Esophagus muscularis mucosa (tissue), 4 donors: Measurements from ENCODE around the gene ADCY5. TPM values are rescaled to one million over a fixed set of nuclear protein-coding genes. Genes with fewer than 3 reads are reported as not detected.

Experiments used
- DNase-seq: peaks from one replicate; pipeline ENCODE4 v3.0.0-alpha.2; 2017; ENCODE audit errors: extremely low spot score
- H3K27ac ChIP-seq, 4 donors: fragments of 200-600 bp; sonication (generic); replicated peaks in 1 of 4; 1 replicate in 3 of 4; 2 replicates in 1 of 4; pipeline ENCODE4 v1.5.1; 2016 to 2019; ENCODE audit warnings: mild to moderate bottlenecking in 1 of 4
- H3K27me3 ChIP-seq, 4 donors: fragments of 200-600 bp; sonication (generic); one replicate each; pipeline versions ENCODE4 v1.5.1 to v1.6.0; 2016 to 2019
- H3K36me3 ChIP-seq, 4 donors: fragments of 200-600 bp; sonication (generic); one replicate each; pipeline ENCODE4 v1.5.1; 2016 to 2019
- H3K4me1 ChIP-seq, 4 donors: fragments of 200-600 bp; sonication (generic); one replicate each; pipeline ENCODE4 v1.5.1; 2016 to 2019
- H3K4me3 ChIP-seq, 4 donors: fragments of 200-600 bp; sonication (generic); 1 replicate in 2 of 4; 2 replicates in 2 of 4; pipeline ENCODE4 v1.5.1; 2016 to 2019; ENCODE audit warnings: mild to moderate bottlenecking in 4 of 4, moderate library complexity in 1 of 4
- H3K9me3 ChIP-seq, 4 donors: fragments of 200-600 bp; sonication (generic); 1 replicate in 3 of 4; 2 replicates in 1 of 4; pipeline ENCODE4 v1.5.1; 2016 to 2019
- CTCF ChIP-seq, 3 experiments: fragments of 200-600 bp in 2 of 3; fragments of 450-650 bp in 1 of 3; sonication (generic) in 2 of 3; IDR thresholded peaks; one replicate each; pipeline ENCODE4 v1.5.1; 2017 to 2019; ENCODE audit warnings: antibody characterized with exemption in 3 of 3, mild to moderate bottlenecking in 2 of 3, moderate library complexity in 1 of 3
- EP300 ChIP-seq: sonication (generic); formaldehyde crosslinking; IDR thresholded peaks from one replicate; pipeline ENCODE4 v1.6.1; 2017; ENCODE audit warnings: antibody characterized with exemption
- POLR2A ChIP-seq: fragments of 450-650 bp; IDR thresholded peaks from one replicate; pipeline ENCODE4 v1.6.1; 2017; ENCODE audit warnings: antibody characterized with exemption, moderate library complexity, mild to moderate bottlenecking, low read depth
- POLR2AphosphoS5 ChIP-seq, 2 donors: sonication (generic); formaldehyde crosslinking; IDR thresholded peaks; one replicate each; pipeline ENCODE4 v1.6.1; 2017; ENCODE audit warnings: antibody characterized with exemption in 2 of 2
- WGBS: methylation state at CpG from one replicate; pipeline ENCODE4 v1.1.5; 2018; 5-methylcytosine and 5-hydroxymethylcytosine counted together
- intact Hi-C: fragments of 100-400 bp; cut with DNase I; formaldehyde crosslinking; loops from one replicate; pipeline ENCODE4 v1.15.1; 2023
- total RNA-seq, 4 donors: library from RNA; depleted of rRNA; stranded (reverse); fragments of >200 nt; gene quantifications; one replicate each; pipeline versions ENCODE4 v1.1.0 to v1.2.1, GENCODE V29; 2016

The ADCY5 gene
- total RNA-seq, 4 donors from 2014 or later, result 133 to 228 (median 189) TPM

DNA sequence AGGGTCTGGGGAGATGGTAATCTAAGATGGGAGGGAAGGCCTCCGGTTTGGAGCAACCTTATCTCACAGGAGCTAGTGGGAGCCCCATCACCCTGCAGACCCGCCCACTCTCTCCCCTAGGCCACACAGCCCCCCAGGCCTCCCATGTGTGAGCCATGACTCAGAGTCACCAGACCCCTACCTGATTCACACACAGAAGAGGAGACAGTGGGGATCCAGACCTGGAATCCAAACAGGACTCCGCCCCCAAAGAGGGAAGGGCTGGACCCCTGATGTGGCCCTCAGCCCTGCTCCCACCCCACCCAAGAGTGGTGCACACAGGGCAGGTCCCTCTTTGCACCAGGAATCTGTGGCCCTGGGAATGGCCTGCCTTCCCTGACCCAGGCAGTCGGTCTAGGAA, 97.4 kb downstream of the ADCY5 start:
- H3K27me3 ChIP-seq, result no peaks in the 10 kb centered on the region
- H3K4me1 ChIP-seq, result peaks cover 70 to 88% (median 82%) of the 10 kb centered on the region in 4 donors
- no peak for TF ChIP-seq CTCF (IDR thresholded peaks at IDR 0.05)
- no peak for TF ChIP-seq POLR2A
- no peak for TF ChIP-seq POLR2AphosphoS5 (IDR thresholded peaks at IDR 0.05)
- no peak for TF ChIP-seq EP300
- H3K27ac ChIP-seq, result peak overlapping the region; percentile 81 to 85 (median 84)
- DNase-seq, result no peak
- intact Hi-C loops, result no loop called here
- 53% methylated on average over 2 of the region's 4 CpGs for WGBS
- no peaks in the 10 kb centered on the region for H3K9me3 ChIP-seq
- peaks cover 0 to 4% (median 0%) of the 10 kb centered on the region in 4 donors for H3K36me3 ChIP-seq
- no peak overlapping the region for H3K4me3 ChIP-seq

GRCh38 chr3:123350971-123351370, 97.9 kb downstream of the ADCY5 start:
- TF ChIP-seq POLR2A (no peak), EP300 (no peak)
- Histone ChIP-seq H3K27ac (peak overlapping the region; percentile 81 to 85 (median 84)), H3K4me3 (no peak overlapping the region), H3K9me3 (no peaks in the 10 kb centered on the region), H3K36me3 (peaks cover 0 to 4% (median 0%) of the 10 kb centered on the region in 4 donors), H3K27me3 (no peaks in the 10 kb centered on the region), H3K4me1 (peaks cover 75 to 90% (median 86%) of the 10 kb centered on the region in 4 donors)
- intact Hi-C loops, result no loop called here
- 85% methylated on average over 6 of the region's 6 CpGs for WGBS
- DNase-seq, result no peak

DNA sequence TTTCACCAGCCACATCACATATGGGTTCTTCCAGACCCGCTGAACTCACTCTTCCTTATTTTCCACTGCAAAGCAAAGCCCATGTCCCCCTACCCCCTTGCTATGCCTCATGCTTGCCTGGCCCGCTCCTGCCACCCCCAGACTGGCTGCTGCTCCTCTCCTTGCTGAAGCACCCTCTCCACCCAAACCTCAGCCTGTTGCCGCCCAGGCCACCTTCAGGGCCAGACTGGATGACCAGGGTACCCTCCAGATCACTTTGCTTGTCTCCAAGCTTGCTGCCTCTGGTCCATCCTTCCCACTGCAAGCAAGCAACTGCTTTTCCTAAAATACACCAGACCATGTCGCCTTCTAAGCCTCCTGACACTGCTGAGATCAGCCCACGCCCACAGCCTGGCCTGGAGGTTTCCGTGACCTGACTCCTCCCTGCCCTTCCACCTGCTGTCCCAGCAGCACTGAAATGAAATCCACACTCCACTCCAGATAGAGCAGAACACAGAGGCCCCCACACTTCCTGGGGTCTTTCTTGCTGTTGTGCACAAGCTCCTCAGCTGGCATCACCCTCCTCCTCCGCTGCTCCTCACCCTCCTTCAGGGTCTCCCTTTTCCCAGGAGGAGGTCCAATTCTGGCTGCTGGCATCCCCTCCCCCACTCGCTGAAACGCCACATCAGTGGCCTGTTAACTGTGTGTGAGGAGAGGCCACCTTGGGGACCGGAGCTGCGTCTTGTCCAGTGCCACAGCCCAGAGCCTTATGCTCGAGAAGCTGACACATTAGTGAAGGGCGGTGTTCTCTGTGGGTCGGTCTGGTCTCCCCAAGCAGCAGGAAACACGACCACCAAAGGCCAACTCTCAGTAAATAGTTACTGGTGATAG, 99.1 kb downstream of the ADCY5 start:
- DNase-seq, result no peak
- peak overlapping the region; percentile 81 to 85 (median 84) for H3K27ac ChIP-seq
- intact Hi-C loops, result no loop called here
- no peaks in the 10 kb centered on the region for H3K27me3 ChIP-seq
- peaks cover 83 to 99% (median 97%) of the 10 kb centered on the region in 4 donors for H3K4me1 ChIP-seq
- WGBS, result 87% methylated on average over 13 of the region's 15 CpGs
- H3K36me3 ChIP-seq, result peaks cover 0 to 4% (median 0%) of the 10 kb centered on the region in 4 donors
- H3K9me3 ChIP-seq, result no peaks in the 10 kb centered on the region
- TF ChIP-seq EP300 (no peak), POLR2A (no peak), POLR2AphosphoS5 (IDR thresholded peaks at IDR 0.05) (no peak), CTCF (IDR thresholded peaks at IDR 0.05) (no peak)
- no peak overlapping the region for H3K4me3 ChIP-seq

GRCh38 chr3:123349201-123349535, 99.7 kb downstream of the ADCY5 start:
- Histone ChIP-seq H3K4me3 (no peak overlapping the region), H3K36me3 (peaks cover 0 to 4% (median 0%) of the 10 kb centered on the region in 4 donors), H3K27ac (peak overlapping the region; percentile 81 to 85 (median 84)), H3K4me1 (peaks cover 87 to 100% (median 100%) of the 10 kb centered on the region in 4 donors), H3K27me3 (no peaks in the 10 kb centered on the region), H3K9me3 (no peaks in the 10 kb centered on the region)
- DNase-seq, result no peak
- peak in 1 of 2 donors; percentile 5 for TF ChIP-seq POLR2AphosphoS5 (IDR thresholded peaks at IDR 0.05)
- no peak for TF ChIP-seq POLR2A
- 68% methylated on average over 9 of the region's 9 CpGs for WGBS
- intact Hi-C loops, result no loop called here

DNA sequence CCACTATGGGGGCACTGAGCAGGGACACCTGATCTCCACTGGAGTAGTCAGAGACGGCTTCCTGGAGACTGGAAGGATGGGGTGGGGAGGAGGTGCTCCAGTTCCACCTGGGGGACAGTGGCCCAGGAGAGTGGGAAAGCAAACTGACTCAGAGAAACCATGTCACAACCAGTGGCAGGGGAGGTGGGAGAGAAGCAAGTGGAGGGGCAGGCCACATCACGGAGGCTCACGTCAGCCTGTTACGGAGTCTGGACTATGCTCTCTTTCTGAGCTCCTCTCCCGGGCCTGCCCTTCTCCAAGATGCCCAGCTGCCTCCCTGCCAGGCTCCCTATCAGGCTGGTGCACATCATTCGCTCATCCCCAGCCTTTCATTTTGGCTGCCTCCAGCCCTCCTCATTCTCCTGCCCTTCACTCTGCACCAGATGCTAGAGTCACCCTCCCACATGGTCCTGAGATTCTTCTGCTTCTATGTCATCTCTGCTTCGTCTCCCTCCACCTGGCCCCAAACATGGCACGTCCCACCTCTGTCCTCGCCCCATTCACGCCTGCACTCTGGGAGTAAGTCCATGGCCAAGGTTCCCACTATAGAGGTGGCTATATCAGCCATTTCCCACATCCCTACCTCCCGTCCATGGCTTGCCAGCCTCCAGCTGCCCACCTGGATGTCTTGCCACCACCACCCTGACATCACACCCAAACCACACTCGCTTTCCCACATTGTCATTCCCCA, 100.3 kb downstream of the ADCY5 start:
- Histone ChIP-seq H3K9me3 (no peaks in the 10 kb centered on the region), H3K27ac (peak overlapping the region; percentile 81 to 85 (median 84)), H3K27me3 (no peaks in the 10 kb centered on the region), H3K4me1 (peaks cover 87 to 100% (median 100%) of the 10 kb centered on the region in 4 donors), H3K4me3 (no peak overlapping the region), H3K36me3 (peaks cover 0 to 4% (median 0%) of the 10 kb centered on the region in 4 donors)
- 78% methylated on average over 11 of the region's 12 CpGs for WGBS
- DNase-seq, result no peak
- intact Hi-C loops, result no loop called here
- TF ChIP-seq POLR2AphosphoS5 (IDR thresholded peaks at IDR 0.05), result peak in 1 of 2 donors; percentile 3
- TF ChIP-seq EP300, result no peak
- TF ChIP-seq CTCF (IDR thresholded peaks at IDR 0.05), result no peak
